Measurements from ENCODE around the gene EXD1. TPM values are rescaled to one million over a fixed set of nuclear protein-coding genes. Genes with fewer than 3 reads are reported as not detected.

EXD1 gene
- total and polyA plus RNA-seq, 9 of the 15 experiments (the other 6 are each of a cell fraction or from before 2014, with no cell fraction given): not detected

DNA sequence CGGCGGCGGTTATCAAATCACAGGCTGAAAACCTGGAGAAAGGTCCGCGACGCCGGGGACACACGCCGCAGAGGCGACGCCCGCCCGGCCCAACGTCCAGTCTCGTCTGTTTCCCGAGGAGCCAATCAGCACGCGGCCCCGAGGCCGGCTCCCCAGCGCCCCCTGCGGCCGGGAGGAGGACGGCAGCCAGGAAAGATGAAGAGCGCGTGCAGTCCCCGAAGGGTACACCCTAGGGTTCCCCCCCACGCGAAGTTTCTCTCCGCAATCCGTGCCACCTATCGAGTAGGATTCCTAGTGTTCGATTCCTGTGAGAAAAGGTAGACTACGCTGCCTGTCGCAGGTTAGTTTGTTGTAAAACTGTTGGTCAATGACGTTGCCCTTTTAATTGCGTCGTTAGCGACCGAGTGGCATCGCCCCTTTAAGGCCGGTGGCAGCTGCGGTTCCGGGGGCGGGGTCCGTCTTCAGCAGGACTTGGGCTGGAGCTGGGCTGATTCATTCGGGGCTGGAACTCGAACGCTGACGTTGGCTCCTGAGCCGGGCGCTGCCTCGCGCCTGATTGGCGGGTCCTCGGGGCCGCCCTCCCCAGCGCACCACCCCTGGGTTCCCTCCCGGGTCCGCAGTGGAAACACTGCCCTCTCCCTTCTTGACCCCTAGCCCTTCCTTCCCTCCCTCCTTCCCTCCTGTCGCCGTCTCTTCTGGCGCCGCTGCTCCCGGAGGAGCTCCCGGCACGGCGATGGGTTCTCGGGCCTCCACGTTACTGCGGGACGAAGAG is at the start of gene EXD1, which contains the start of gene CHP1 (continued):
- TF ChIP-seq, protein P1, sequence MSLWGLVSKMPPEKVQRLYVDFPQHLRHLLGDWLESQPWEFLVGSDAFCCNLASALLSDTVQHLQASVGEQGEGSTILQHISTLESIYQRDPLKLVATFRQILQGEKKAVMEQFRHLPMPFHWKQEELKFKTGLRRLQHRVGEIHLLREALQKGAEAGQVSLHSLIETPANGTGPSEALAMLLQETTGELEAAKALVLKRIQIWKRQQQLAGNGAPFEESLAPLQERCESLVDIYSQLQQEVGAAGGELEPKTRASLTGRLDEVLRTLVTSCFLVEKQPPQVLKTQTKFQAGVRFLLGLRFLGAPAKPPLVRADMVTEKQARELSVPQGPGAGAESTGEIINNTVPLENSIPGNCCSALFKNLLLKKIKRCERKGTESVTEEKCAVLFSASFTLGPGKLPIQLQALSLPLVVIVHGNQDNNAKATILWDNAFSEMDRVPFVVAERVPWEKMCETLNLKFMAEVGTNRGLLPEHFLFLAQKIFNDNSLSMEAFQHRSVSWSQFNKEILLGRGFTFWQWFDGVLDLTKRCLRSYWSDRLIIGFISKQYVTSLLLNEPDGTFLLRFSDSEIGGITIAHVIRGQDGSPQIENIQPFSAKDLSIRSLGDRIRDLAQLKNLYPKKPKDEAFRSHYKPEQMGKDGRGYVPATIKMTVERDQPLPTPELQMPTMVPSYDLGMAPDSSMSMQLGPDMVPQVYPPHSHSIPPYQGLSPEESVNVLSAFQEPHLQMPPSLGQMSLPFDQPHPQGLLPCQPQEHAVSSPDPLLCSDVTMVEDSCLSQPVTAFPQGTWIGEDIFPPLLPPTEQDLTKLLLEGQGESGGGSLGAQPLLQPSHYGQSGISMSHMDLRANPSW (CRISPR knock-in tag; IDR thresholded peaks at IDR 0.05): peak; percentile 73; the same call in 1 of the 2 replicates
- no peak for TF ChIP-seq EHMT2 (IDR thresholded peaks at IDR 0.05)
- no peak for TF ChIP-seq NR2F6 (CRISPR knock-in tag; IDR thresholded peaks at IDR 0.05)
- peak; percentile 40; the same call in 1 of the 2 replicates for TF ChIP-seq TAL1 (IDR thresholded peaks at IDR 0.05)
- no peak for TF ChIP-seq HDAC3 (IDR thresholded peaks at IDR 0.05; ENCODE audit: borderline replicate concordance, partially characterized antibody)
- TF ChIP-seq ZNF644 (tag; IDR thresholded peaks at IDR 0.05; ENCODE audit: low read depth): peak; percentile 32; the same call in 1 of the 2 replicates
- TF ChIP-seq ZNF431 (CRISPR knock-in tag; IDR thresholded peaks at IDR 0.05): peak; percentile 92
- peak; percentile 96 for TF ChIP-seq SP1 (CRISPR knock-in tag; IDR thresholded peaks at IDR 0.05)
- TF ChIP-seq, protein P2, sequence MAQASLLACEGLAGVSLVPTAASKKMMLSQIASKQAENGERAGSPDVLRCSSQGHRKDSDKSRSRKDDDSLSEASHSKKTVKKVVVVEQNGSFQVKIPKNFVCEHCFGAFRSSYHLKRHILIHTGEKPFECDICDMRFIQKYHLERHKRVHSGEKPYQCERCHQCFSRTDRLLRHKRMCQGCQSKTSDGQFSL (CRISPR knock-in tag; IDR thresholded peaks at IDR 0.05): peak; percentile 98
- TF ChIP-seq, protein P2 (tag; IDR thresholded peaks at IDR 0.05): peak in 1 of 2 experiments; percentile 79; a peak in 2 of 4 replicates
- TF ChIP-seq RBM25 (IDR thresholded peaks at IDR 0.05; ENCODE audit: low read depth, low read length, severe bottlenecking): peak; percentile 67
- TF ChIP-seq SIX5 (IDR thresholded peaks at IDR 0.05; ENCODE audit: borderline replicate concordance in 1 of 2, insufficient read depth in 1 of 2, low read depth in 1 of 2, low read length in 2 of 2): no peak
- TF ChIP-seq ZBTB17 (CRISPR knock-in tag; IDR thresholded peaks at IDR 0.05): peak; percentile 83
- TF ChIP-seq ZNF124 (CRISPR knock-in tag; IDR thresholded peaks at IDR 0.05): 0 out of 2 replicates have a peak, but pooled peaks have one; percentile 86
- TF ChIP-seq CXXC5 (CRISPR knock-in tag; IDR thresholded peaks at IDR 0.05): peak; percentile 99
- peak; percentile 38; the same call in 1 of the 2 replicates for TF ChIP-seq ZBTB7A (IDR thresholded peaks at IDR 0.05; ENCODE audit: borderline replicate concordance, control insufficient read depth, low read depth, low read length)
- peak; percentile 82 for TF ChIP-seq NFYB (IDR thresholded peaks at IDR 0.05; ENCODE audit: extremely low read depth, insufficient read length)
- TF ChIP-seq ZNF584 (CRISPR knock-in tag; IDR thresholded peaks at IDR 0.05; ENCODE audit: low read depth): no peak
- no peak for TF ChIP-seq RBM34 (IDR thresholded peaks at IDR 0.05; ENCODE audit: borderline replicate concordance, insufficient read depth, low read length)
- no peak for TF ChIP-seq ZFP36 (IDR thresholded peaks at IDR 0.05; ENCODE audit: low read depth, low read length, partially characterized antibody)

Measured in K562 (cell line).